ENCODE measurements around the gene PITPNC1.
"Not testable (repeated sequence)": the region's sequence is repeated elsewhere in the genome, so short reads cannot be mapped to it uniquely, and the experiment has no call there.

The PITPNC1 gene

DNA sequence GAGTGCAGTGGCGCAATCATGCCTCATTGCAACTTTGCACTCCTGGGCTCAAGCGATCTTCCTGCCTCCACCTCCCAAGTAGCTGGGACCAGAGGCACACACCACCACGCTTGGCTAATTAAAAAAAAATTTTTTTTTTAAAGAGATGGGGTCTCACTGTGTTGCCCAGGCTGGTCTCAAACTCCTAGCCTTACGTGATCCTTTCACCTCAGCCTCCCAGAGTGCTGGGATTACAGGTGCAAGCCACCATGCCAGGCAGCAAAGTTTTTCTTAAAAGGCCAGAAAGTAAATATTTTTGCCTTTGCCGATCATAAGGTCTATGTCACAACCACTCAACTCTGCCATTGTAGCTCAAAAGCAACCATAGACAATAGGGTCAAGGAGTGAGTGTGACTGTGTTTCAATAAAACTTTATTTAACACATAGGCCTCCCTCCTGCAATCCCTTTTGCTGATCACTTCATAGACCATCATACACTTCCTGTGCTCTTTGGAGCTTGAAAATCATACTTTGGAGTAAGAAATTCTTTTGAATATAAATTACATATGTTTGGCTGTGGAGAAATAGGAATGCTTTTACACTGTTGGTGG is 48.6 kb downstream of the PITPNC1 start:
- peak overlapping the region; percentile 100 for H3K27ac ChIP-seq
- DNase-seq (ENCODE audit: low read depth, low spot score): no peak

DNA sequence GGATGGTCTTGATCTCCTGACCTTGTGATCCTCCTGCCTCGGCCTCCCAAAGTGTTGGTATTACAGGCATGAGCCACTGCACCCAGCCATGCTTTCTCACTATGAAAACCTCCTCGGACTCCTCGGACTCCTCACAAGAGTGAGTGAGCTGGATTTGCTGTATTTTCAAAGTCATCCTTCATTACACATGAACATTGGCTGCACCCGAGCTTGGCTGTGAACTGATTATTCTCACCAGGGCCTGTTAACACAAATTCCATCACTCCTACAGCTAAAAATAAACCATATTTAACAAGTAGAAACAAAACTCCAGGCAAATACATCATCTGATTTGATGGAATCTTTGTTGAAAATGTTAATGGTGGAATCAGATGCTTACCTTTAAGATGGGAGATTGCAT is 50.3 kb downstream of the PITPNC1 start:
- no peak for DNase-seq (ENCODE audit: low read depth, low spot score)
- no peak overlapping the region for H3K27ac ChIP-seq

DNA sequence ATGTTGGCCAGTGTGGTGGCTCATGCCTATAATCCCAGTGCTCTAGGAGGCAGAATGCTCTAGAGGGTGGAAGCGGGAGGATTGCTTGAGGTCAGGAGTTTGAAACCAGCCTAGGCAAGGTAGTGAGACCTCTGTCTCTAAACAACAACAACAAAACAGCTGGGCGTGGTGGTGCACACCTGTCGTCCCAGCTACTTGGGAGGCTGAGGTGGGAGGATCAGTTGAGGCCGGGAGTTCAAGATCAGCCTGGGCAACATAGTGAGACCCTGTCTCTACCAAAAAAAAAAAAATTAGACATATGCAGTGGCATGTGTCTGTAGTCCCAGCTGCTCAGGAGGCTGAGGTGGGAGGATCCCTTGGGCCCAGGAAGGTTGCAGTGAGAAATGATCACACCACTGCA is 53.4 kb downstream of the PITPNC1 start:
- not testable (repeated sequence) for DNase-seq (ENCODE audit: low read depth, low spot score)
- H3K27ac ChIP-seq: peak overlapping the region; percentile 88

DNA sequence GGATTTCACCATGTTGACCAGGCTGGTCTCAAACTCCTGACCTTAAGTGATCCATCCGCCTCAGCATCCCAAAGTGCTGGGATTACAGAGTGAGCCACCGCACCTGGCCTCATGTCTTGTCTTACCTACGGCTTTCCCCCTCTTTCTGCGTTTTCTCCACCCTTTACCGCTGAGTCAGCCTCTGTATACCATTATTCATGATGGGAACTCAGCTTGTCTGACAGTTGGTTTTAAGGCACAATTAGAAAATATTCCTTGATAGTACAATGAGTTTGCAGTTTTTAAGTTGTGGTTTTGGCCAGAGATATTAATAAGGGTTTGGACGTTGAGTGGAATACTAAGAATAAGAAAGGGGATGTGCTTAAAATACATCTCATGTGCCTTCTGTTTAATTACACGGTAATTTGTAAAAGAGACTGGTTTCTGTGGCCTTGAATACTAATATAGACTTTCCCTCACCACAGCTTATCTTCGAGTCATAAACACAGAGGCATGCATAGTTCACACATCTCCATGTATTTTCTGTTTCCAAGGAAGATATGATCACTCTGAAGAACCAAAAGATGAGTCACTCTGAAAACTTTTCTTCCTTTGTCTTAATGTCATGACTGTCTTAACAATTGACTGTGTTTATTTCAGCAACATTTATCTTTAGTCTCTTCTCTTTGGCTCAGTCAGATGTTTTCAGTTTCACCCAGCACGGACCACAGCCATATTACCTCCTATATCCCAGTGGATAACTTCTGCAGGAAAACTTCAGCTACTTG is 54.4 kb downstream of the PITPNC1 start:
- H3K27ac ChIP-seq: peak overlapping the region; percentile 88
- peak; percentile 80 for DNase-seq (ENCODE audit: low read depth, low spot score)

DNA sequence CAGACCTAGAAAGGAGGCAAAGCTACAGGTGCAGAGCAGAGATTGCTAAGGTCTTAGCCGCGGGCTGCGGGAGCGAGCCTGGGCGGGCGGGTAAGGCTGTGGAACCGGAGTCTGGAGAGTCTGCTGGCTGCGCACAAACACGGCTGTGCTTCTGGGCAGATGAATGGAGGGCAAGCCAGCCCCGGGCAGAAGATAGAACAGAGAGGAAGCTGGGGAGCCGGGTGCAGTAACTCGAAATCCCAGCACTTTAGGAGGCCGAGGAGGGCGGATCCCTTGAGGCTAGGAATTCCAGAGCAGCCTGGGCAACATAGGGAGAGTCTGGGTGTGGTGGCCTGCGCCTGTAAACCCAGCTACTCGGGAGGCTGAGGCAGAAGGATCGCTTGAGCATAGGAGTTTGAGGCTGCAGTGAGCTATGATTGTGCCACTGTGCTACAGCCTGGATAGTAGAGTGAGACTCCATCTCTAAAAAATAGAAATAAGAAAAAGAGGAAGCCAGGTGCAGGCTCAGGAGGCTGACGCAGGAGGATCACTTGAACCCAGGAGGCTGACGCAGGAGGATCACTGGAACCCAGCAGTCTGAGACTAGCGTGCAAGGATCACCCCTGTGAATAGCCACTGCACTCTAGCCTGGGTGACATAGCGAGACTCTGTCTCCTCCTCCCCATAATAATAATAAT is 56.3 kb downstream of the PITPNC1 start:
- no peak for DNase-seq (ENCODE audit: low read depth, low spot score)
- no peak overlapping the region for H3K27ac ChIP-seq

DNA sequence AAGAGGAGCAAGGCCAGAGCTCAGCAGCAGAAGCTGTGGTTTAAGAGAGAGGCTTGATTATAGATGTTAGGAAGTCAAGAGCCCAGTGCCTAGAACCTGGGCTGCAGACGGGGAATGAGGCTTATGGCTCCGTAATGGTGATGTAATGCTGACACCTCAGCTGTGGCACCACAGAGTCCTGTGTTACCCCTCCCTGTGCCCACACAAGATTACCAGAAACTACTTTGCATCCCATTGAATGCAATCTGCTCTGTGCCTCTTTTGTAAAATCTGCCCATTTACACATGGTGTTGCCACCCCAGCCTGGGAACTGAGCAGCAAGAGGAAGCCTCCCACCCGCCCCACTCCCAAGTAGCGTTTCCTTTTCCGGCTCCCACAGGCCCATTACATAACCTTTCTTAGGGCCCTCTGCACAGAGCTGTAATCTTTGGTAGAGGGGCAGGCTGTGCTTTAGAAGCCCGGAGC is 57.0 kb downstream of the PITPNC1 start:
- DNase-seq (ENCODE audit: low read depth, low spot score): no peak
- no peak overlapping the region for H3K27ac ChIP-seq

- no peak overlapping the region for H3K27ac ChIP-seq
- no peak for DNase-seq (ENCODE audit: low read depth, low spot score)
Observed at GRCh38 chr17:67435122-67435521, 58.0 kb downstream of the PITPNC1 start.

DNA sequence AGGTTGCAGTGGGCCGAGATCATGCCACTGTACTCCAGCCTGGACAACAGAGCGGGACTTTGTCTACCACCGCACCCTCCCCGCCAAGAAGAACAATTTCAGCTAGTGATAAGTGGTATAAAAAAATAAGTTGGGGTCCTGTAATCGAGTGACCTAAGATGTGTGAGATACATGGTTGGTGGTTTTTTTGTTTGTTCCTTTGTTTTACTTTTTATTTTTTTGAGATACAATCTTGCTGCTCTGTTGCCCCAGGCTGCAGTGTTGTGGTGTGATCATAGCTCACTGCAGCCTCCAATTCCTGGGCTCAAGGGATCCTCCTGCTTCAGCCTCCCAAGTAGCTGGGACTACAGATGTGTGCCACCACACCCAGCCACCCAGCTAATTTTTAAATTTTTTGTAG is 58.7 kb downstream of the PITPNC1 start:
- H3K27ac ChIP-seq: no peak overlapping the region
- no peak for DNase-seq (ENCODE audit: low read depth, low spot score)

- DNase-seq (ENCODE audit: low read depth, low spot score): no peak
- no peak overlapping the region for H3K27ac ChIP-seq
Observed at GRCh38 chr17:67436233-67436632, 59.2 kb downstream of the PITPNC1 start.

DNA sequence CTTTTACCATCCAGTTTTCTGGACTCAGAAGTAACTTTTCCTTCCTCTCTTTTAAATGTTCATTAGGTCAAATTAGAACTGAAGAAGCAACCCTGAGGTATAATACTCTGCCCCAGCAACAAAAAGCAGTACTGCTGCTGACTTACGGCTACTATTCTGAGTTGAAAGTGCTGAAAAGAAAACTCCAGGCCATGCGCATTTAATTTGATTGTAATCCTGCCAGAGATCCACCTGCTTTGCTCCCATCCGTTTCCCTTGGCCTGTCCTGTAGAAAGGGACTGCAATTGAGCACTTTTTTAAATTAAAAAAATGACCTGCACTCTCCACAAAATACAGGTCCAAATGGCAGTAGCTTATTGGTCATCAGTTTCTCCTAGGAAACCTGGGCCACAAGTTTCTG is 61.6 kb downstream of the PITPNC1 start:
- no peak overlapping the region for H3K27ac ChIP-seq
- DNase-seq (ENCODE audit: low read depth, low spot score): no peak

- DNase-seq (ENCODE audit: low read depth, low spot score): no peak
- peak overlapping the region; percentile 78 for H3K27ac ChIP-seq
Observed at GRCh38 chr17:67439269-67439668, 62.2 kb downstream of the PITPNC1 start.

DNA sequence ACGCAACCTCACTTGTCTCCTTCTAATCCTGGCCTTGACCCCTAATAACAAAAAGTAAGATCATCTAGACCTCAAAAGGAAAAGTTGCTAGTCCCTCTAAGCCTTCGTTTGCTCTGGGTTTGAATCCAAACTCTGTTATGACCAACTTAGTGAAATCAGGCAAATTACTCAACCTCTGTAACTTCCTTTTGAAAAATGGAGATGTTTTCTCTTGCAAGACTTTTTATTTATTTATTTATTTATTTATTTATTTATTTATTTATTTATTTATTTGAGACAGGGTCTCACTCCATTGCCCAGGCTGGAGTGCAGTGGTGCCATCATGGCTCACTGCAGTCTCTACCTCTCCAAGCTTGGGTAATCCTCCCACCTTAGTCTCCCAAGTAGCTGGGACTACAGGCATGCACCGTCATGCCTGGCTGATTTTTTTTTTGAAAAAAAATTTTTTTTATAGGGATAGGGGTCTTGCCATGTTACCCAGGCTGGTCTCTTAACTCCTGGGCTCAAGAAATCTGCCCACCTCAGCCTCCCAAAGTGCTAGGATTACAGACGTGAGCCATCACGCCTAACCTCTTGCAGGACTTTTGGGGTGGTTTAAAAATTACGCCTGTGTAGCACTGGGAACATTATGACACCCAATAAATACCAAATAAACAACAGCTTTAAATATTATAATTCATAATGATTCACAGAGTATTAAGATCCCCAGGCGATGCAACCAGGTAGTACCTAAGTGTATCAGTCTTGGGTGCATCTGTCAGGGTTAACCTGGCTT is 63.4 kb downstream of the PITPNC1 start:
- DNase-seq (ENCODE audit: low read depth, low spot score): no peak
- peak overlapping the region; percentile 78 for H3K27ac ChIP-seq

- H3K27ac ChIP-seq: peak overlapping the region; percentile 78
Observed at GRCh38 chr17:67441052-67441895, 64.2 kb downstream of the PITPNC1 start.

GRCh38 chr17:67441896-67442219 is 64.8 kb downstream of the PITPNC1 start:
- no peak for DNase-seq (ENCODE audit: low read depth, low spot score)
- H3K27ac ChIP-seq: peak overlapping the region; percentile 78

More at GRCh38 chr17:67441052-67441895, 64.2 kb downstream of the PITPNC1 start:
- DNase-seq (ENCODE audit: low read depth, low spot score): no peak

GRCh38 chr17:67442787-67443624 is 65.9 kb downstream of the PITPNC1 start:
- no peak overlapping the region for H3K27ac ChIP-seq

DNA sequence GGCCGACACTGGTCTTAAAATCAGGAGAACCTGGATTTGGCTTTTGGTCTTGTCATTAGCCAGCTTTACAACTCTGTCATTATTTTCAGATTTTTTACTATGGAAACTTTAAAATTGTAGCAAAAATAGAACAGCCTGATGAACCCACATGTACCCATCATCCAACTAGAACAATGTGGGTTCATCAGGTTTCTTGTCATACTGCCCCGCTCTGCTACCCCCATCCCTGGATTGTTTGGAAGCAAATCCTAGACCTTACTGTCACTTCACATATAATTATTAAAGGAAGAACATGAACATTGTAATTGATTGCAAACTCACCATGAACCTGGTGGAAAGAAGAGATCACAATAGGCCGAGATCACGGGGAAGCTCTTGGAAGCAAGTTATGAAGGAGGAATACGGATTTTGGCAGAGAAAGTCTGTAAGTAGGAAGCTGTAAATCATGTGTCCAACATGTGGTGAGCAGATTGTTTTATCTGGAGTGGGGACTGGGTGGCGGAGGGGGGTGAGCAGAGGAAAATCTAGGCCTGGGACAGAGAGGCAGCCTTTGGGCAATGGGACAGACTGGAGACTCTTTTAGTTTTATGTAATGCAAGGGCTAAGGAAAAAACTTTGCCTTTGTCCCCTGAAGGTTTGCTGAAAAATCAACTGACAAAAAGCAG is 67.0 kb downstream of the PITPNC1 start:
- no peak overlapping the region for H3K27ac ChIP-seq
- DNase-seq (ENCODE audit: low read depth, low spot score): no peak

More at GRCh38 chr17:67442787-67443624, 65.9 kb downstream of the PITPNC1 start:
- DNase-seq (ENCODE audit: low read depth, low spot score): no peak

GRCh38 chr17:67448449-67448848 is 71.4 kb downstream of the PITPNC1 start:
- no peak for DNase-seq (ENCODE audit: low read depth, low spot score)
- H3K27ac ChIP-seq: no peak overlapping the region

DNA sequence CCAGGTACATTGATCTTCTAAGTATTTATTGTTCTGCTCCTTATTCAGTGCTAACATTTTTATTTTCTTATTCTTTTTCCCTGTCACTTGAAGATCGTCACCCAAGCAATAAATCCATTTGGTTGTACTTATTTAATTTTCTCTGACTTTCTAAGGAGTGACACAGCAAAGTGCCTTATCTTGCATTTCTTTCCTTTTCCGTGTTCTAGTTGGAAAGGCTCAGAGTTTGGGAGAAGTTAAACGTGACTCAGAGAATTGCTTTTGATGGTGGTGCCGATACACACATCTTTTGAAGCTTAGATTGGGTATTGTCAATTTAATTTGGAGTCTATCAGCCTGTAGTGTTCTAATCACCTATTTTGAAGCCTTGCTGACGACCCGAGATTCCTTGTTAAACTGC is 72.0 kb downstream of the PITPNC1 start:
- no peak overlapping the region for H3K27ac ChIP-seq
- no peak for DNase-seq (ENCODE audit: low read depth, low spot score)

Data from epithelial cell of prostate (primary cell).